Progenitor cell of endocrine pancreas (in vitro differentiated cells): Measurements from ENCODE around the gene DENND10. TPM values are rescaled to one million over a fixed set of nuclear protein-coding genes. Genes with fewer than 3 reads are reported as not detected.
"Not testable (repeated sequence)": the region's sequence is repeated elsewhere in the genome, so short reads cannot be mapped to it uniquely, and the experiment has no call there.

Experiments
- DNase-seq: peaks from one replicate; pipeline ENCODE4 v3.0.0; 2021; ENCODE audit warnings: low spot score; ENCODE audit not compliant: unreplicated experiment
- H3K27ac Mint-ChIP-seq: 2 replicates; pipeline ENCODE4 v1.8.0; 2021; ENCODE audit warnings: mild to moderate bottlenecking, moderate library complexity, mixed read lengths
- H3K27me3 Mint-ChIP-seq: 2 replicates; pipeline ENCODE4 v1.8.0; 2021; ENCODE audit warnings: mixed read lengths
- H3K36me3 Mint-ChIP-seq: 2 replicates; pipeline ENCODE4 v1.8.0; 2022; ENCODE audit warnings: mixed read lengths; ENCODE audit not compliant: insufficient read depth
- H3K4me1 Mint-ChIP-seq: 2 replicates; pipeline ENCODE4 v1.8.0; 2021; ENCODE audit warnings: low read depth, mixed read lengths
- H3K4me3 Mint-ChIP-seq: 2 replicates; pipeline ENCODE4 v1.8.0; 2021; ENCODE audit warnings: low read depth, mild to moderate bottlenecking, moderate library complexity, mixed read lengths
- H3K9me3 Mint-ChIP-seq: 2 replicates; pipeline ENCODE4 v1.8.0; 2021; ENCODE audit warnings: low read depth, mixed read lengths
- CTCF ChIP-seq: fragments of 200-600 bp; sonication (generic); IDR thresholded peaks from one replicate; pipeline ENCODE4 v1.5.0; 2021; ENCODE audit warnings: antibody characterized with exemption, mild to moderate bottlenecking; ENCODE audit not compliant: unreplicated experiment
- total RNA-seq: library from RNA; stranded (reverse); gene quantifications from 2 replicates; pipeline ENCODE4 v1.2.1, GENCODE V29; 2021

Gene DENND10
- total RNA-seq, 1 donor from 2014 or later: 48.5 TPM

GRCh38 chr10:119090026-119090795 is 13.7 kb upstream of the DENND10 start:
- DNase-seq: no peak
- H3K27ac Mint-ChIP-seq: no peak overlapping the region
- H3K4me3 Mint-ChIP-seq: no peak overlapping the region
- TF ChIP-seq CTCF: no peak
- peaks cover 3% of the 10 kb centered on the region for H3K4me1 Mint-ChIP-seq
- no peaks in the 10 kb centered on the region for H3K9me3 Mint-ChIP-seq
- H3K36me3 Mint-ChIP-seq: no peaks in the 10 kb centered on the region
- peaks cover 3% of the 10 kb centered on the region for H3K27me3 Mint-ChIP-seq

- no peak overlapping the region for H3K4me3 Mint-ChIP-seq
- no peaks in the 10 kb centered on the region for H3K36me3 Mint-ChIP-seq
- peaks cover 3% of the 10 kb centered on the region for H3K27me3 Mint-ChIP-seq
- no peak for DNase-seq
- H3K9me3 Mint-ChIP-seq: no peaks in the 10 kb centered on the region
- TF ChIP-seq CTCF: no peak
- no peak overlapping the region for H3K27ac Mint-ChIP-seq
- H3K4me1 Mint-ChIP-seq: peaks cover 3% of the 10 kb centered on the region
Observed at GRCh38 chr10:119090968-119091367, 12.9 kb upstream of the DENND10 start.

- Mint-ChIP-seq H3K36me3 (no peaks in the 10 kb centered on the region), H3K27ac (no peak overlapping the region), H3K9me3 (no peaks in the 10 kb centered on the region), H3K4me3 (no peak overlapping the region), H3K27me3 (peaks cover 3% of the 10 kb centered on the region), H3K4me1 (peaks cover 3% of the 10 kb centered on the region)
- TF ChIP-seq CTCF: no peak
- no peak for DNase-seq
Observed at GRCh38 chr10:119095640-119096039, 8.3 kb upstream of the DENND10 start.

GRCh38 chr10:119096641-119097415 is 7.1 kb upstream of the DENND10 start:
- H3K4me3 Mint-ChIP-seq, H3K9me3 Mint-ChIP-seq, H3K27ac Mint-ChIP-seq, H3K4me1 Mint-ChIP-seq, DNase-seq, H3K27me3 Mint-ChIP-seq, H3K36me3 Mint-ChIP-seq: not testable (repeated sequence)

- Mint-ChIP-seq H3K4me3 (no peak overlapping the region), H3K9me3 (no peaks in the 10 kb centered on the region), H3K27me3 (no peaks in the 10 kb centered on the region), H3K36me3 (no peaks in the 10 kb centered on the region), H3K4me1 (no peaks in the 10 kb centered on the region), H3K27ac (no peak overlapping the region)
- no peak for DNase-seq
- TF ChIP-seq CTCF: no peak
Observed at GRCh38 chr10:119098576-119098975, 5.3 kb upstream of the DENND10 start.
